Suppressor macrophage treated with lipopolysaccharide for 1 hour (primary cell): ENCODE data around the gene FLT3LG.

Source experiments
- DNase-seq, 3 donors: peaks; one replicate each; pipeline ENCODE4 v3.0.0-alpha.2; 2020 to 2022

The FLT3LG gene

DNA sequence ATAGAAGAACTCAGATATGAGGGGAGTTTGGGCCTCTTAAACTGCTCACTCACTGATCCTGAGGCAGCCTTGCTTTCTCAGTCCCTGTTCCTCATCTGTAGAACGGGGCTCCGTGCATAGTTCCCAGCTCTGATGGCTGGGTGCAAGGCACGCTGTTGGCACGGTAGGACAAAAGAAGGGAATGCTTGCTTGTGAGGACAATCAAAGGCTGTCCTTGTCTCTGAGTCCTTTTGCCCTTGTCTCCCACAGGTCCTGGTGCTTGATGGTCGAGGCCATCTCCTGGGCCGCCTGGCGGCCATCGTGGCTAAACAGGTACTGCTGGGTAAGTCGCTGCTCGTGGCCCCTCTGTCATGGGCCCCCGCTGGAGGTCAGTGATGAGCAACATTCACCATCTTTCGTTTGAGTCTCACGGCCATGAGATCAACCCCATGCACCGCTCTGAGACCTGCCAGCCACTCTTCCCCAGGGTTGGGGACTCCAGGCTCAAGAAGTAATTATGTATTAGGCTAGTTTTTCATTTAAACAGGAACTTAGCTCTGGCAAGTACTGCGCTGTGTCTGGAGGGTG lies 15.7 kb downstream of the FLT3LG start:
- DNase-seq: no peak

DNA sequence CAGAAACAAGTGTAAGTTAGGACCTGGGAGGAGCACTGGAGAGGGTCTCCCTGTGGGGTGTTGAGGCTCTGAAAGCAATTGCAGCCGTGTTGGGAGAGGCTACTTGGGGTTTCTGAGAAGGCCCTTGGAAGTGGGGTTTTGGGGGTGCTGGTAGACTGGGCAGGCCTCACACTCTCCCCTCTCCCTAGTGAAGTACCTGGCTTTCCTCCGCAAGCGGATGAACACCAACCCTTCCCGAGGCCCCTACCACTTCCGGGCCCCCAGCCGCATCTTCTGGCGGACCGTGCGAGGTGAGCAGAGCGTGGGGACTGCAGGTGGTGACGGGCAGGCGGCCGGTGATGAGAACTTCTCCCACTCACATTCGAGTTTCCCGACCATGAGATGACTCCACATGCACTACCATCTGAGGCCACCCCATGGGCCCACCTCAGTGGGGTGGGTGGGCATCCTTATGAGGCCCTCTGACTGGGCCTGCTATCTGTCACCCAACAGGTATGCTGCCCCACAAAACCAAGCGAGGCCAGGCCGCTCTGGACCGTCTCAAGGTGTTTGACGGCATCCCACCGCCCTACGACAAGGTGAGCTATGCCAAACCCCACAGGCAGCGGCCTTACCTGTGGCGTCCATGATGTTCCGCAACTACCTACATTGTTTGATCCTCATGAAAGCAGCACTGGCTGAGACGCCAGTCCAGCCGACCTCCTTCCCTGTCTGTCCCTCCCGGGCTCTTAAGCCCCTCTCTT lies 16.4 kb downstream of the FLT3LG start:
- no peak for DNase-seq

DNA sequence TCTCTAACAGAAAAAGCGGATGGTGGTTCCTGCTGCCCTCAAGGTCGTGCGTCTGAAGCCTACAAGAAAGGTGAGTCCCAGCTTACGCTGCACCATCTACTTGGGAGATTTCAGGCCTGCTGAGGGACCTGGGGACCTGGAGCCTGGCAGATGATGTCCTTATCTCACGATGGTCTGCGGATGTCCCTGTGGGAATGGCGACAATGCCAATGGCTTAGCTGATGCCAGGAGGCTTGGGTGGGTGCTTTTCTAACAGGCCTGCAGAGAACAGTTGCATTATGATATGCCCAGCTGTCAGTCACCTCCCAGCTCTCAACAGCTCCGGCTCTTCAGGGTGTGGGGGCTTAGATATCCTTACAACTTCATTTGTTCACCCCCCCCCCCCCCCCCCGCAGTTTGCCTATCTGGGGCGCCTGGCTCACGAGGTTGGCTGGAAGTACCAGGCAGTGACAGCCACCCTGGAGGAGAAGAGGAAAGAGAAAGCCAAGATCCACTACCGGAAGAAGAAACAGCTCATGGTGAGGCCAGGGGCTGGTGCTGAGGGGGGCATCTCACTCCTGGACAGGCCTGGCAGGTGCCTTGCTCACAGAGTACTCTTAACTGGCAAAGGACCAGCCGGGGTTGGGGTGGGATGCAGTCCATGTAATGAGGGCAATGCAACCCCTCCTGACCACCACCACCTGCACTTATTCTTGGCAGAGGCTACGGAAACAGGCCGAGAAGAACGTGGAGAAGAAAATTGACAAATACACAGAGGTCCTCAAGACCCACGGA lies 17.2 kb downstream of the FLT3LG start:
- DNase-seq: no peak

DNA sequence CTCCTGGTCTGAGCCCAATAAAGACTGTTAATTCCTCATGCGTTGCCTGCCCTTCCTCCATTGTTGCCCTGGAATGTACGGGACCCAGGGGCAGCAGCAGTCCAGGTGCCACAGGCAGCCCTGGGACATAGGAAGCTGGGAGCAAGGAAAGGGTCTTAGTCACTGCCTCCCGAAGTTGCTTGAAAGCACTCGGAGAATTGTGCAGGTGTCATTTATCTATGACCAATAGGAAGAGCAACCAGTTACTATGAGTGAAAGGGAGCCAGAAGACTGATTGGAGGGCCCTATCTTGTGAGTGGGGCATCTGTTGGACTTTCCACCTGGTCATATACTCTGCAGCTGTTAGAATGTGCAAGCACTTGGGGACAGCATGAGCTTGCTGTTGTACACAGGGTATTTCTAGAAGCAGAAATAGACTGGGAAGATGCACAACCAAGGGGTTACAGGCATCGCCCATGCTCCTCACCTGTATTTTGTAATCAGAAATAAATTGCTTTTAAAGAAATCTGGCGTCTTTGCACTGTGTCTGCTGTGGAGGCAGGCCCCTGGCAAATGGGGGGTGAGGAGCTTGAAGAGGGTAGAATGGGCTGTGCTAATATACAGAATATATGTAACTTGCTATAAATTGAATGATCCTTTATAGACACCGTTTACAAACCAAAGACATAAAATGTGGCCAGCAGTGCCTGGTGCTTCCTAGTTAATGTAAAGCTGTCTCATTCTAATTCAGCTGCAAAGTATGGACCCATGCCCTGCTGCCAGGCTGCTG lies 18.0 kb downstream of the FLT3LG start:
- no peak for DNase-seq

DNA sequence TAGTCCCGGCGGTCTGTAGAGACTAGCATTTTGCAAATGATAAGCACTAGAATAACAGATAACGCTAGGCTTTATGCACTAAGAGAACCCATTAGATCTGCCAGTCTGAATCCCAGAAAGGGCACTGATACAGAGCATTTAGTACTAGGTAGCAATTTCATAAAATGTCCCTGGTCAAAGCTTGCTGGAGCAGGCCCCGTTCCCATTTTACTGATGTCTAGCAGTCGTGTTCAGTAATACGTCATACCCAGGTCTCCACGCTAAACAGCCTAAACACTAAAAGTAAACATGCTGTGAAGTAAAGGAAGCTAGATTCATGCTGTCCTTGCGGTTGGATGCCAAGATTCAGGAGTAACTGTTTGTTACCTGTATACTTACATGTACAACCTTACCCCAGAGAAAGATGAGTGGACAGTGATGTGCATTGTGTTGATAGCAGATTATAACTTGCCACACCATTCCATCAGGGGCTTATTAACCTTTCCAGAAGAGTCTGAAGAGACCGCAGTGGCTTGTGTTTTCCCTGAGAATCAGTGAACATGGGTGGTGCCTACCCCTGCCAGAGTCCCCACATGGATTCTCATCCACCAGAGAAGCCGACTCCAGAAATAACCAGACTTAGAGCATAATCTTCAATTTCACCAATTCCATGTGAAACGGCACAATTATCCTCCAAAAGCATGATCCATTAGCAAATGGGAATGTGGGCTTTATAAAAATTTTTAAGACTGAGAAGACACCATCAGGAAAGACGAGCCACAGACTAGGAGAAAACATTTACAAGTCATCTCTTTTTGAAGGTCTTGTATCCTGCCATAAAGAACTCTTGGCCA lies 18.8 kb downstream of the FLT3LG start:
- DNase-seq: no peak

DNA sequence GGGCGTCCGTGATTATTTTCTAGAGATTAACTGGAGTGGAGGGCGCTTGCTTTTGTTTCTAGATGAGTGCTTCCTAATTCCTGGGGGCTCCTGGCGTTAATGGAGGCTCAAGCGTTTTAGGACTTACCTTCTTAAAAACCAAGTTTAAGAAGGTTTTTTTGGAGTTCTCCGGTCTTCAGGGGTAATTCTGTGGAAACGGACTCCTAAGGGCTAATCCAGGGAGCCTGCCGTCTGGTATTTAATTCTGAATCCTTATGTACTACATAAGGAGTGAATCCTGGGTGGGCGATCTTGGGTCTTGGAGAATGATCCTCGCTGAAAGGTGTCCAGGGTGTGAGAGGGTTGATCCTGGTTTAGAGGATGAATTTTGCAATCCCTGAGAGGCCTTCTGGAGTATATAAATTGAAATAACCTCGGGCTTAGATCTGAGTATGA lies 22.6 kb downstream of the FLT3LG start:
- no peak for DNase-seq

DNA sequence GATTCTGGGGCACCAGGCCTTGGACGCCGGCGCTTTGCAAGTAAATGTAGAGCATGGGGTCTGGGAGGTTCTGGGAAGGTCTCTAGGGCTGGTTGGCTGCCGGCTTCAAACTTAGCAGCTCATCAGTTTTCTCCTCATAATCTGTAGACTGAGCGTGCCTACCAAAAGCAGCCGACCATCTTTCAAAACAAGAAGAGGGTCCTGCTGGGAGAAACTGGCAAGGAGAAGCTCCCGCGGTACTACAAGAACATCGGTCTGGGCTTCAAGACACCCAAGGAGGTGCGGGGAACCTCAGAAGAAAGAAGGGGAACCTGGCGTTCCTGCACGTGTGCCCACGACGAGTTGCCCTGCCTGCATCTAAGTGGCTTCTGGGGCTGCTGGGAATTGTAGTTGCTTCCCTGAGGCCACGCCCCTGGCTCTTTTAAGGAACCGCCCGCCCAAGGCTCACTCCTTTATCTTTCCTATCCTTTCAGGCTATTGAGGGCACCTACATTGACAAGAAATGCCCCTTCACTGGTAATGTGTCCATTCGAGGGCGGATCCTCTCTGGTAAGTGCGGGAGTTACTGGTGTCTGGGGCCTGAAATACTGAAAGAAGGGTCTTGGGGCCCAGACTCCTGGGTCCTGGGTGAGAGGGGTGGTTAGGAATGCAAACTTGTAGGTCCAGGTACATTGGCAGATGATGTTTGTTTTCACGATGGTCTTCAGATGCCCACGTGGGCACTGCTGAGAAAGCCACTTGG lies 23.2 kb downstream of the FLT3LG start:
- peak; percentile 90 to 93 (median 92) for DNase-seq

DNA sequence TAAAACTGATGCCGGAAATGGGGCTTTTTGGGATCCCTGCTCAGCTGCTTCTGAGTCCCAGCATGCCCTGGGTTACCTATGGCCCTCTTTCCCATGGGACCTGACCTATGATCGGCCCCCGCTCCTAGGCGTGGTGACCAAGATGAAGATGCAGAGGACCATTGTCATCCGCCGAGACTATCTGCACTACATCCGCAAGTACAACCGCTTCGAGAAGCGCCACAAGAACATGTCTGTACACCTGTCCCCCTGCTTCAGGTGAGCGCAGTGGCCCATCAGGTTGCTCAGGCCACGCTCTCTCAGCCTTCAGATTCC lies 23.7 kb downstream of the FLT3LG start:
- DNase-seq: no peak

DNA sequence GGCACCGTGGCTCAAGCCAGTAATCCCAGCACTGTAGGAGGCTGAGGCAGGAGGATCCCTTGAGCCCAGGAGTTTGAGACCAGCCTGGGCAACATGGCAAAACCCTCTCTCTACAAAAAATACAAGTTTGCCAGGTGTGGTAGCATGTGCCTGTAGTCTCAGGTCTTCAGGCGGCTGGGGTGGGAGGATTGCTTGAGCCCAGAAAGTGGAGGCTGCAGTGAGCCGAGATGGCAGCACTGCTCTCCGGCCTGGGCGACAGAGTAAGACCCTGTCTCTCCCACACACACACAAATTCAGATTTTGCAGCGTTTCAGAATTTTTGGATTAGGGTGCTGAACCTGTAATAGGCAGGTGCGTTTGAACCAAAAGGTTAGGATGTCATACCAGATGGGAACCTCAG lies 24.5 kb downstream of the FLT3LG start:
- no peak for DNase-seq

DNA sequence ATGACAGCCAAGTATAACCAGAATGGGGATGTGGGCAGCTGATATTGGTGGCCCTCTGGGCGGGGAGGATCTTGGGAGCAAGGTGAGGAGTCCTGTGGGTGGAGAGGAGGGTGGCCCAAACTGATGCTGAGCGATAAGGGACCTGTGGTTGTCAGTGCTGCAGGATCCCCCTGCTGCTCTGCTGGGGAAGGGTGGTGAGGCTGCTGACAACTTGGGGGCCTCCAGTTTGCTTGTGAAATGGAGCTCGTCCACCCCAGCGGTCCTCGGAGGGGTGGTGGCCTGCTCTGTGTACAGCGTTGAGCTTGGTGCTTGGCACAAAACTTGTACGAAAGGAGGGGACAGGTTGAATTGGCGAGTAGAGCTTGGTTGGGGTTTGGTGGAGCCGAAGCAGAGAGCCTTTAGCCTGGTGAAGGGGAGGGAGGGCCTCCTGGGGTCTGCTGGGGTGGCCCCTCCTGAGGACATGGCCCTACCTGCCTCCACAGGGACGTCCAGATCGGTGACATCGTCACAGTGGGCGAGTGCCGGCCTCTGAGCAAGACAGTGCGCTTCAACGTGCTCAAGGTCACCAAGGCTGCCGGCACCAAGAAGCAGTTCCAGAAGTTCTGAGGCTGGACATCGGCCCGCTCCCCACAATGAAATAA lies 25.1 kb downstream of the FLT3LG start:
- no peak for DNase-seq

DNA sequence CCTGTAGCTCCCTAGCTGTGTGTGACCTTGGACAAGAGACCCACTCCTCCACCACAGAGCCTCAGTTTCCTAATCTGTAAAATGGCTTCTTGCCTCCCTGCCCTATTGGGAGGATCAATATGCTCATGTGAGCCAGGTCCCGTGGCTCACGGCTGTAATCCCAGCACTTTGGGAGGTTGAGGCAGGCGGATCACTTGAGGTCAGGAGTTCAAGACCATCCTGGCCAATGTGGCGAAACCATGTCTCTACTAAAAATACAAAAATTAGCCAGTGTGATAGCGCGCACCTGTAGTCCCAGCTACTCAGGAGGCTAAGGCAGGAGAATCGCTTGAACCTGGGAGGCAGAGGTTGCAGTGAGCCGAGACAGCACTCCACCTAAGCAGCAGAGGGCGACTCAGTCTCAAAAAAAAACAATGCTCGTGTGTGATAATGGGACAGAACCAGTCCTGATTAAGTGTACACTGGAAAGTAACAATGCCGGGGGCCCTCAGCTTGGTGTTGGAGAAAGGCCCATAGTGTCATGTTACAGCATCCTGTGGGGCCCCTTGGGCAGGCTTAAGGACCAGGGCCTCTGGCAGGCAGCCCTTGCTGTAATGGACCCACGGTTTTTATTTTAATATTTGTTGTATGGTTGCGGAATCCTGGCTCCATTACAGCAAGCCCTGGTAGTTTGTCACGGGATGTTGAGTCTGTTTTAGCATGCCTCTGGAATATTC lies 29.0 kb downstream of the FLT3LG start:
- DNase-seq: peak; percentile 50 to 66 (median 58)

DNA sequence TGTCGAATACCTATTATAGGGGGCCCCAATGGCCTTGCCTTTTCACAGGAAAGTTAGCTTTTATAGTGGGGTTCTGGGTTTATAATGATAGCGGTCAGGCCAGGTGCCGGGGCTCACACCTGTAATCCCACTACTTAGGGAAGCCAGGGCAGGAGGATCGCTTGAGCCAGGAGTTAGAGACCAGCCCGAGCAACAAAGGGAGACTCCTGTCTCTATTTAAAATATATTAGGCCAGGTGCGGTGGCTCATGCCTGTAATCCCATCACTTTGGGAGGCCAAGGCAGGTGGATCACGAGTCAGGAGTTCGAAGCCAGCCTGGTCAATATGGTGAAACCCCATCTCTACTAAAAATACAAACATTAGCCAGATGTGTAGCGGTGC lies 29.6 kb downstream of the FLT3LG start:
- no peak for DNase-seq

DNA sequence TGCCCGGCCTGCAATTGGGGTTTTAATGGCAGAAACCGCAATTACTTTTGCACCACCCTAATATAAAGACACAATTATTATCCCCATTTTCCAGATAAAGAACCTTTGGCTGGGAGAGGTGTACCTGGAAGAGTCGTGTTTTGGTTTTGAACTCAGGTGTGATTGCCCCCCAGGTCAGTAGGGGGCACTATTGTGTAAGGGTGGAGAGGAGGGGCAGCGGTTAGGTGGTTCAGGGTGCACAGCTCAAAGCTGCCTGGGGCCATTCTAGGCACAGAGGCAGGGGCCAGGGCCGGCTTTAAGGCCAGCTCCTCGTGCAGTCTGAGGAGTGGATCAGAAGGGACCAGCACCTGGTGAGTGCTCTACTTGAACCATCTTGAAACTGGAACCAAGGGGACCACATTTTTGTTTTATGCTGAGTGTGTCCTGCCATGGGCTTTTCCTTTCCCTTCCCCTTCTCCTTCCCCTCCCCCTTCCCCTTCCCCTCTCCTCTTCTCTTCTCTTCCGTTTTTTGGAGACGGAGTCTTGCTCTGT lies 32.6 kb downstream of the FLT3LG start:
- peak; percentile 71 to 83 (median 78) for DNase-seq

DNA sequence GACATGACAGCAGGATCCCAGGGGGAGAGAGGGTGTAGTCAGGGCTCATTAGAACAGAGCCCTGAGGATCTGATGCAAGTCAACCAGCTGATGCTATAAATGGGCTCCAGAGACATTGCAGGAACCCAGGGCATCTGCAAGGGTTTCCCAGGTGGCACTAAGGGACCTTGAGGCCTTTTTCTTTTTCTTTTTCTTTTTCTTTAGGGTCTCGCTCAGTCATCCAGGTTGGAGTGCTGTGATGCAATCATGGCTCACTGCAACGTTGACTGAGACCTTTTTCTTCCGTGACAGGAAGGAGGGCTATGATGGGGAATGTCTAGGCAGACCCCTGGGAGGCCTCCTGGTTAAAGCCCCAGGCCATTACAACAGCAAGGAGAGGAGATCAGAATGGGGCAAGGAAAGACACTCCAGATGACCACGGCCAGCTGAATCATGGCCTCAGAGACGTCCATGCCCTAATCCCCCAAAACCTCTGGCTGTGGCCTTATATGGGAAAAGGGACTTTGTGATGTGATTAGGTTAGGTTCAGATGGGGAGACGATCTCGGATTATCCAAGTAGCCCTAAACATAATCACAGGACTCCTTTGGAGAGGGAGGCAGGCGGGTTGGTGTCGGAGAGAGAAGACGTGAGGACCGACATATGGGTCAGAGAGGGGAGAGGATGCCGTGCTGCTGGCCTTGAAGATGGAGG lies 33.9 kb downstream of the FLT3LG start:
- no peak for DNase-seq

DNA sequence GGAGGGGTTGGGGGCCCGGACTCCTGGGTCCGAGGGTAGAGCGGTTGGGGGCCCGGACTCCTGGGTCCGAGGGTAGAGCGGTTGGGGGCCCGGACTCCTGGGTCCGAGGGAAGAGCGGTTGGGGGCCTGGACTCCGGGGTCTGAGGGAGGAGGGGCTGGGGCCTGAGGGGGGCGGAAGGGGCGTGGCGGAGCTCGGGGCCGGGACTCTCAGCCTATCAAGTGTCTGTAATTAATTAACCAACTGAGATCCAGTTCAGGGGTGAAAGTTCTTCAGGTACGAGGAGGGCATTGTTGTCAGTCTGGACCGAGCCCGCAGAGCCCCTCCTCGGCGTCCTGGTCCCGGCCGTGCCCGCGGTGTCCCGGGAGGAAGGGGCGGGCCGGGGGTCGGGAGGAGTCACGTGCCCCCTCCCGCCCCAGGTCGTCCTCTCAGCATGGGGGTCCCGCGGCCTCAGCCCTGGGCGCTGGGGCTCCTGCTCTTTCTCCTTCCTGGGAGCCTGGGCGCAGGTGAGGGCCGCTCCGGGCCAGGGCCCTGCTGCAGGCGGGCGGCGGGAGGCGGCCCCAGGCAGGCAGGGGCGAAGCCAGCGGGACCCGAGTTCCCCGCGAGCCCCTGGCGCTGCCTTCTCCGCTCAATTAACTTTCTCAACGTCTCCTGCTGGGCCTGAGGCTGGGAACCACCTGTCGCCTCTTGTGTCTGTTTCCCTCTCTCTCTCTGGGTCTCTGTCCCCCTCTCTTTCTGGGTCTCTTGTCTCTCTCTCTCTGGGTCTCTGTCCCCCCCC lies 39.1 kb downstream of the FLT3LG start:
- DNase-seq: peak in 2 of 3 donors; percentile 41 to 63

DNA sequence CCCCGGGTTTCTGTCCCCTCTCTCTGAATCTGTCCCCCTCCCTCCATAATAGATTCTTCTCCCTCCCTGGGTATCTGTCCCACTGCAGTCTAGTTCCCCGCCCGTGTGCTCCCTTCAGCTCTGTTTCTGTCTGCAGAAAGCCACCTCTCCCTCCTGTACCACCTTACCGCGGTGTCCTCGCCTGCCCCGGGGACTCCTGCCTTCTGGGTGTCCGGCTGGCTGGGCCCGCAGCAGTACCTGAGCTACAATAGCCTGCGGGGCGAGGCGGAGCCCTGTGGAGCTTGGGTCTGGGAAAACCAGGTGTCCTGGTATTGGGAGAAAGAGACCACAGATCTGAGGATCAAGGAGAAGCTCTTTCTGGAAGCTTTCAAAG lies 39.7 kb downstream of the FLT3LG start:
- DNase-seq: no peak

DNA sequence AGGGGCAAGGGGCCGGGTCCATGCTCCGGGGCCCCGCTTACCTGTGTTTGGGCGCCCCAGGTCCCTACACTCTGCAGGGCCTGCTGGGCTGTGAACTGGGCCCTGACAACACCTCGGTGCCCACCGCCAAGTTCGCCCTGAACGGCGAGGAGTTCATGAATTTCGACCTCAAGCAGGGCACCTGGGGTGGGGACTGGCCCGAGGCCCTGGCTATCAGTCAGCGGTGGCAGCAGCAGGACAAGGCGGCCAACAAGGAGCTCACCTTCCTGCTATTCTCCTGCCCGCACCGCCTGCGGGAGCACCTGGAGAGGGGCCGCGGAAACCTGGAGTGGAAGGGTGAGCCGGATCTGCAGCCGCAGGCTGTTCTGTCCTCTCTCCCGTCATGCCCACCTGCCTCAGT lies 40.1 kb downstream of the FLT3LG start:
- no peak for DNase-seq

DNA sequence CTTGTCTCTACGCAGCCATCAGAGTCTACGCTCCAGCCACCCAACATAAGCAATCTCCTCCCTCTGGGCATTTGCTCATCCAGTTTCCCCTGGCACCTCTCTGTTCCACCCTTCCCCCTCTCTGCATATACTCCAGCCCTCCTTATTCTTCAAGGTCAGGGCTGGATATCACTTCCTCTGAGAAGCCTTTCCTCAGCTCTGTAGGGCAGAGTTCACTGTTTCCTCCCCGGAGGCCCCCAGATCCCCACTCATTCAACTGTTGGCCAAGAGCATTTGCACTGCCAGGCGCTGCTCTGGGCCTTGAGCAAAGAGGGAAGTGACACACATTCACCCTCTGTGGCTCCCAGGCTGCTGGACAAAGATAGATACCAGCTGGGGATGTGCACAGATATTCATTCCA lies 41.8 kb downstream of the FLT3LG start:
- DNase-seq: peak; percentile 92 to 95 (median 94)

DNA sequence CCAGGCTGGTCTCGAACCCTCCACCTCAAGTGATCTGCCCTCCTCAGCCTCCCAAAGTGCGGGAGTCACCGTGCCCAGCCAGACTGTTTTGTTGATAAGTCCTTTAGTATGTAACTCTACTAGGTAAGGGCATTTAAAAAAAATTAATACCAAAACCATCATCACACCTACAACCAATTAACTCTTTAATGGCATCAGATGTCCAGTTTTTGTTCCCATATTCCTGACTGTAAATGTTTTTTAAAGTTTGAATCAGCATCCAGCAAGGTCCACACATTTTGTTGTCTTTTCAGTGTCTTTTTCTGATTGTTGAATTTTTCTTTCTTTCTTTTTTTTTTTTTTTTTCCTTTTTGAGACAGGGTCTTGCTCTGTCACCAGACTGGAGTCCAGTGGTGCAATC lies 44.0 kb downstream of the FLT3LG start:
- DNase-seq: no peak
